NCI-H1694 (cell line): ENCODE measurements around the gene IRAK1BP1.
"Not testable (repeated sequence)": the region's sequence is repeated elsewhere in the genome, so short reads cannot be mapped to it uniquely, and the experiment has no call there.

Source experiments
- DNase-seq: peaks from one replicate; lab custom pipeline; 2025; lab: John Stamatoyannopoulos, UW

Gene IRAK1BP1

GRCh38 chr6:78896227-78896626 is 28.9 kb downstream of the IRAK1BP1 start:
- no peak for DNase-seq

GRCh38 chr6:78908621-78909020 is 41.3 kb downstream of the IRAK1BP1 start:
- DNase-seq = no peak

DNA sequence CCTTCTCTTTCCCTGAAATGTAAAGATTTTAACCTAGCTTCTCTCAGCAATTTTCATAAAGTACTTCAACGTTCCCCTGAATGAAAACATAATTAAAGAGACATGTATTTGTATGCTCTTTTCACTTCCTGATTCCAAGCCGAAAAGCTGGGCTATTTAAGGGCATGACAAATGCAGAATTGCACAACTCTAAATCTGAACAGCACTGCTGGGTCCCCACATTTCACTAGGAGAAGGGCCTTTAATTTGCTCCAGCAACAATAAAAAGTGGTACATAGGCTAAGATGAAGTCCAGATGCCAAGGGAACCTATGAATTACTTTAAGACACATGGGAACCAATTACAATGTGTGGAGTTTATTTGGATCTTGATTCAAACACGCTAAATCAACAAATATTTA is 42.0 kb downstream of the IRAK1BP1 start:
- no peak for DNase-seq

DNA sequence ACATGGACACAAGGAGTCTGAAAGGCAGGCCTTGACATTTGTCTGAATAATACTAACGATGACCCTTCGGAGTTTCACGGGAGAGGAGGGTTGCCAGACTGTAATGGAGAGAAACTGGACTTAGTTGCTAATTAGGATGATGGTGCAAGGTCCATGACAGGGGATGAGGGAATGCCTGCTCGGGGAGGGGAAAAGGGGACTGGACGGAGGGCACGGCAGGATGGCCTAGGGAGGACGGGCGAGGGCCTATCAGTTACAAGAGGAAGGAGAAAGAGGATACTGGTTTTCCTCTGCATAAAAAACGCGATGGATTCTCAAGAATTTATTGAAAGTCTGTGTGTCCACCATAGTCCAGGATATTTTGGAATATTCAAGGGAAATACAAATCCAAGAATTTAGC is 42.7 kb downstream of the IRAK1BP1 start:
- no peak for DNase-seq

DNA sequence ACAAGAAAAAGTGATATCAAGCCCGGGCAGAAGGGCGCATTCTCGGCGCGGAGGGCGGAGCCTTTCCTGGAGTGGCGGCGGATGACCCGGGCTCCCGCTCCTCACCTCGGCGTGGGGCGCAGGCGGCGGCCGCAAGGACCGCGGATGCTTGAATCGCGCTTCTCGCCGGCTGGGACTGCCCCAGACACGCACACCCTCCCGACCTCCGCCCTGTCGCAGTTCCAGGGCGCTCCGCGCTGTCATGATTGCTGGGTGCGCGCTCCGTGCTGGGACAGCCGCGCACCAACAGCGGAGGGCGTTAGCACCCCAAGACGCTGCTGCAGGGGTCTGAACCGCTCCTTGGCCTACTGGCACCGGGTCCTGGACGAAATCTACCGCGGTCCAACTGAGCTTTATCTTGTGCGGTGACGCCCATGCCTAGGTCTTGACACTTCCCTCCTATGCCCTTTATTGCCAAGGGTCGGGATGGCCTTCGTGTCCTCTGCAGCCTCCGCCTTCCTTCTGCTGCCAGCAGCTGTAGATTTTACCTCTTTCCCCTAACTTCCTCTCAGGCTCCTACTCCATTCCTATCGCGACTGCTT is 43.3 kb downstream of the IRAK1BP1 start:
- DNase-seq = no peak

DNA sequence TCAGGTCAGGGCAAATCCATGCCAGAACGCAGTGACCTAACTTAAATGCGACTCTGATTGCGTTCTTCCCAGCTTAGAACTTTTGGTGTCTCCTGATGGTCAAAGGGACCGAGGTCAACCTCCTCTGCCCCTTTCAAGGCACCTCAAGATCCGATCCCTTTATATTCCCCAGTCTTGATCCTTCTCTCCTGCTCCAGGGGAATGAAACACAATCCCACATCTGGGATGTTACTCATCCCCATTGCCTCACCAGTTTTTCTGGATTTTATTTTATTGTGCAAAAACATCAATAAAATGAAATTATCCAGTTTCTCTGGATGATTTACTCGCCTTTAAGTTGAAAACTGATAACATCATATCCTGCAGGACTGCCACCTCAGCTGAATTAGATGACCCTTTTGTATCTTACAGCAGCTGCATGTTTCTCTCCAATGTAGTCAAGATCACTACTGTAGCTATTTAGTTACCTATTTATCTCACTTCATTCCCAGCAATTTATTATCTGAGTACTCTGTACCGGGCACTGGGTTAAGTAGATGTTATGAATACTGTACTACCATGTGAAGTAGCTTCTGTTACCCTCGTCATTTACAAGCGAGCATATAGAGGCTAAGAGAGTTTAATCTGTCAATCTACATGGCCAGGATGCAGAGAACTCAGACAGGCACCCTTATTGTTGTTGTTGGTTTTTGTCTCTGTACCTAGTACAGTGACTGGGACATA is 44.0 kb downstream of the IRAK1BP1 start:
- no peak for DNase-seq

DNA sequence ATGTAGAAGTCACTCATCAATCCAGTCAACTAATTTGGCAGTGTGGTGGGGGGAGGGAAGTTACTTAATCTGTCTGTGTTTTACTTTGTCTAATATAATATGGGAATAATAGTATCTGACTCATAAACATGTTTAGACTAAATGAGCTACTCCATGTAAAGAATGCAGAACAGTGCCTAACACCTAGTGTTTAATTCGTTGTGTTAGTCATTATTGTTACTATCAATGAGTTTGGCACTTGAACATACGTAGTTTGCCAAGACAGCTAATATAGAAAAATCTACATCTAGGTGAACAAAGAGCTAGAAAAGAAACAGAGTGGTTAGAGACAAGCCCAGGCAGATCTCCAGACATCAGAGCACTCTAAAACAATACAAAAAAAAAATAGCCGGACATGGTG is 49.1 kb downstream of the IRAK1BP1 start:
- no peak for DNase-seq

DNA sequence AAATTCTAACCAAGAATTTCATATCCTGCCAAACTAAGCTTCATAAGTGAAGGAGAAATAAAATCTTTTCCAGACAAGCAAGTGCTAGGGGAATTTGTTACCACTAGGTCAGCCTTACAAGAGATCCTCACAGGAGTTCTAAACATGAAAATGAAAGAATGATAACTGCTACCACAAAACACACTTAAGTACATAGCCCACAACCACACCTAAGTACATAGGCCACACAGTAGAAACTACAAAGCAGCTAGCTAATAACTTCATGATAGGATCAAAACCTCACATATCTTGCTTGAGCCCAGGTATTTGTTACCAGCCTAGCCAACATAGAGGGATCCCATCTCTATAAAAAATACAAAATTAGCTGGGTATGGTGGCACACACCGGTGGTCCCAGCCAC is 50.4 kb downstream of the IRAK1BP1 start:
- DNase-seq = no peak

DNA sequence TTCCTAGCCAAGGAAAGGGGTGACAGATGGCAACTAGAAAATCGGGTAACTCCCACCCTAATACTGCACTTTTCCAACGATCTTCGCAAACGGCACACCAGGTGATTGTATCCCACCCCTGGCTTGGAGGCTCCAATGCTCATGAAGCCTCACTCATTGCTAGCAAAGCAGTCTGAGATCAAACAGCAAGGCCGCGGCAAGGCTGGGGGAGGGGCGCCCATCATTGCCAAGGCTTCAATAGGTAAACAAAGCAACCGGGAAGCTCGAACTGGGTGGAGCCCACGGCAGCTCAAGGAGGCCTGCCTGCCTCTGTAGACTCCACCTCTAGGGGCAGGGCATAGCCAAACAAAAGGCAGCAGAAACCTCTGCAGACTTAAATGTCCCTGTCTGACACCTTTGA is 53.8 kb downstream of the IRAK1BP1 start:
- not testable (repeated sequence) for DNase-seq

GRCh38 chr6:78925317-78925716 is 58.0 kb downstream of the IRAK1BP1 start:
- DNase-seq = no peak

DNA sequence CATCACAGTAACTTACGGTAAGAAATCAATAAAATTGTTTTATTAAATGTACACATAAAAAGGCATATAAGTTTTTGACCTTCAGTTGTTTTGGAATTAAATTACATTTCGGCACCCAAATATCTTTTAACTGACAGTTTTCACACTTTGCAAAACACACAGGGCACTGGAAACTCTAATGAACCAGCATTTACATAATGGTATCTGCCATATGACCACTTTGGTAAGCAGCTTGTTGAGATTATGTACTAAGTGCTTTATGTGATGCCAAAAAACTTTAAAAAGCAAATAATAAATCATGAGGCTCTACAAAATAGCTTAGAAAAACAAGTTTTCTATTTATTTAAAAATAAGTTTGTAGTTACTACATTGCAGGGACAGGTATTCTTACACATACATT is 68.2 kb downstream of the IRAK1BP1 start:
- DNase-seq = no peak

DNA sequence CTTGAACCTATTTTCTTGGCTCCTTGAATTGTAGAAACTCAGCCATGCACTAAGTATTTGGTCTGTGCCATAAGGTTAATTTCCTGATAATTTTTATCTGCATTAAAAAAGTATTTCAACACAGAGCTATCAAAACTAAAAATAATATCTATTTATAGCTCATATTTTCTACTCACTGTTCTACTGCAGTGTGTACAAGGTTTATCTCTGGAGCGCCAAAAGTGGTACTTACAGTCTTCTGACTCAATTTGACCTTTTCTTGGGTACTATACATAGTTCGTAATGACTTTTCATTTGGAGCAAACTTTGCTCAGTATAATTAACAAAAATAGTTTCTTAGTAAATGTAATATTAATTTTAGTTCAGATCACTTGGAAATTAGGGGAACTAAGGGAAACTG is 69.2 kb downstream of the IRAK1BP1 start:
- DNase-seq = no peak

DNA sequence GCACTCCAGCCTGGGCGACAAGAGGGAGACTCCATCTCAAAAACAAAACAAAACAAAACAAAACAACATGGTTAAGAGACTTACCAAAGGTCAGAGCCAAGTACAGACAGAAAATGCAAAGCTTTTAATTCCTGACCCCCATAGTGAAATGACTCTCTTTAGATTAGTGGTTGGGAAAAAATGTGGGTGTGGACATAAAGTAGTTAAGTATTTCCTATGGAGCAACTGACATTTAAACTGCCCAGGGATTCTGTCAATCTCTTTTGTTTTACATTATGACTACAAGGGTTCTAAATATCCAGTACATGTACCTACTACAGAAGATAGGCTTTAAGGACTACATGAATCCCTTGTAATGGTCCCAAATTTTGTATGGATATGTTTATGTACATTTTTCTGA is 75.1 kb downstream of the IRAK1BP1 start:
- no peak for DNase-seq

GRCh38 chr6:78947529-78947928 is 80.2 kb downstream of the IRAK1BP1 start:
- no peak for DNase-seq

DNA sequence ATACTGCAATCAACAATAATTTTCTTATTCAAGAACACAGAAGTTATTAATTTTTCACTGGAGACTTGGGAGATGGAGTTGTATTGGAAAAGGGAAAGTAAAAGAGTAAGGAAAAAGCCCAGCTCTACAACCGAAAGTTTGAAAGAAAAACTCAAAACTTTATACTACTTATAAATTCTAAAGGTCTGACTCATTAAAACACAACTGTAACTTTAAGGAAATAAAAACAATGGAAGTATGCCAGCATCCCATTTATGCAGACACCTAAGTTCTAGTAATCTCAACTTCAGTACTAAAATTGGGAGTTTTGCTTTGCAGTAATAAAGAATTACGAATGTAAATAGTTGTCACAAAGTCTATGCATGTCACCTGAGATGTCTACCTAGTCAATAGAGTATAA is 80.6 kb downstream of the IRAK1BP1 start:
- DNase-seq = no peak

DNA sequence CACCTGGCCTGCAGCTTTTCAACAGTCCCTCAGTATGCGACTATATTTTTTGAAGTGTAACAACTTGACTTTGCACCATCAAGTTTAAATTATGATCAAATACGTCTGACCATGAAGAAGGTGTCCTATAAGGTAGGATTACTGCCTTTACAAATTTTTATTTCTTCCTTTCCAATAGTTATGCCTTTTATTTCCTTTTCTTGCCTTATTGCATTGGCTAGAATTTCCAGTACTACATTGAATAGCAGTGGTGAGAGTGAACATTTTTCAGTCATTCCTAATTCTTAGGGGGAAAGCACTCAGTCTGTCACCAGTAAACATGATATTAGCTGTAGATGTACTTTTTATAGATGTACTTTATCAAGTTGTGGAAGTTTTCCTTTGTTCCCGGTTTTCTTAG is 81.4 kb downstream of the IRAK1BP1 start:
- DNase-seq = no peak

DNA sequence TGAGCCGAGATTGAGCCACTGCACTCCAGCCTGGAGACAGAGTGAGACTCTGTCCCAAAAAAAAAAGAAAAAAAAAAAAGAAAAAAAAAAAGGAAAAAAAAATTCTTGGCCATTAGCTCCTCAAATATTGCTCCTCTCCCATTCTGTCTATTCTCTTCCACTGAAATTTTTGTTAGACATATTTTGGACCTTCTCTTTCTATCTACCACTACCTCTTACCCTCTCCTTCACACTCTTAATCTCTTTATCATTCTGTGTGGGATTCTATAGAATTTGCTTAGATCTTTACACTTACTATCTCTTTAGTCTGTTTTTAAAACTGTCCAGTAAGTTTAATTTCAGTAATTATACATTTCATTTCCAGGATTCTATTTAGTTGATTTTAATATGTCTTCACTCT is 85.0 kb downstream of the IRAK1BP1 start:
- DNase-seq = no peak
